ENCODE results near the gene PCBP3. TPM values are rescaled to one million over a fixed set of nuclear protein-coding genes. Genes with fewer than 3 reads are reported as not detected.

Gene PCBP3
- polyA plus RNA-seq, 1 donor (not counting 4 experiments of a cell fraction or from before 2014, with no cell fraction given): 0.25 TPM

GRCh38 chr21:45880097-45881068 lies 236.9 kb downstream of the PCBP3 start:
- peaks cover 28% of the 10 kb centered on the region for H3K4me1 ChIP-seq (ENCODE audit: control insufficient read depth, extremely low read depth, insufficient read depth, low read length)
- H3K36me3 ChIP-seq (ENCODE audit: control insufficient read depth in 2 of 2, extremely low read depth in 1 of 2, insufficient read depth in 2 of 2, low read length in 2 of 2): no peaks in the 10 kb centered on the region
- dilution Hi-C loops (cut with MboI; ENCODE audit: extremely low pct_ligation_motif_present, low sequenced_read_pairs): no loop called here
- no peak for DNase-seq (ENCODE audit: low read depth, low spot score)
- peak overlapping the region; percentile 71 for H3K9ac ChIP-seq (ENCODE audit: control insufficient read depth, extremely low read depth, insufficient read depth, low read length)
- H3K9me3 ChIP-seq (ENCODE audit: control insufficient read depth, low read depth, low read length): no peaks in the 10 kb centered on the region
- no peaks in the 10 kb centered on the region for H3K79me2 ChIP-seq (ENCODE audit: control insufficient read depth, insufficient read depth, low read length)
- peak overlapping the region in 2 of 3 experiments; percentile 8 to 51 for H3K4me3 ChIP-seq (ENCODE audit: control insufficient read depth in 2 of 3, extremely low read depth in 1 of 3, insufficient read depth in 2 of 3, low read depth in 1 of 3, low read length in 3 of 3)
- peak overlapping the region; percentile 82 for H3K4me2 ChIP-seq (ENCODE audit: control insufficient read depth, extremely low read depth, insufficient read depth, low read depth, low read length)
- H4K20me1 ChIP-seq (ENCODE audit: control insufficient read depth, extremely low read depth, insufficient read depth, low read length): no peaks in the 10 kb centered on the region
- H3K27ac ChIP-seq (ENCODE audit: control insufficient read depth, insufficient read depth, low read length): peak overlapping the region; percentile 72
- TF ChIP-seq, protein P1, sequence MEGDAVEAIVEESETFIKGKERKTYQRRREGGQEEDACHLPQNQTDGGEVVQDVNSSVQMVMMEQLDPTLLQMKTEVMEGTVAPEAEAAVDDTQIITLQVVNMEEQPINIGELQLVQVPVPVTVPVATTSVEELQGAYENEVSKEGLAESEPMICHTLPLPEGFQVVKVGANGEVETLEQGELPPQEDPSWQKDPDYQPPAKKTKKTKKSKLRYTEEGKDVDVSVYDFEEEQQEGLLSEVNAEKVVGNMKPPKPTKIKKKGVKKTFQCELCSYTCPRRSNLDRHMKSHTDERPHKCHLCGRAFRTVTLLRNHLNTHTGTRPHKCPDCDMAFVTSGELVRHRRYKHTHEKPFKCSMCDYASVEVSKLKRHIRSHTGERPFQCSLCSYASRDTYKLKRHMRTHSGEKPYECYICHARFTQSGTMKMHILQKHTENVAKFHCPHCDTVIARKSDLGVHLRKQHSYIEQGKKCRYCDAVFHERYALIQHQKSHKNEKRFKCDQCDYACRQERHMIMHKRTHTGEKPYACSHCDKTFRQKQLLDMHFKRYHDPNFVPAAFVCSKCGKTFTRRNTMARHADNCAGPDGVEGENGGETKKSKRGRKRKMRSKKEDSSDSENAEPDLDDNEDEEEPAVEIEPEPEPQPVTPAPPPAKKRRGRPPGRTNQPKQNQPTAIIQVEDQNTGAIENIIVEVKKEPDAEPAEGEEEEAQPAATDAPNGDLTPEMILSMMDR (optimal IDR thresholded peaks at IDR 0.05 in 1 of 3, IDR thresholded peaks at IDR 0.05 in 1 of 3, conservative IDR thresholded peaks at IDR 0.05 in 1 of 3; ENCODE audit: extremely low read depth in 1 of 3, insufficient read depth in 2 of 3, low read length in 3 of 3): peak in 2 of 3 experiments; percentile 81 to 93
- TF ChIP-seq EZH2 (IDR thresholded peaks at IDR 0.05; ENCODE audit: low read length): no peak
- H3K27me3 ChIP-seq (ENCODE audit: control insufficient read depth, extremely low read depth, insufficient read depth, low read length): no peaks in the 10 kb centered on the region
- peak; percentile 91 for FAIRE-seq
- H2AFZ ChIP-seq (ENCODE audit: control insufficient read depth, low read length): peak overlapping the region; percentile 98
- no peaks in the 10 kb centered on the region for H3K9me1 ChIP-seq (ENCODE audit: control insufficient read depth, extremely low read depth, insufficient read depth, low read length)

- Histone ChIP-seq H3K9me3 (ENCODE audit: control insufficient read depth, low read depth, low read length) (no peaks in the 10 kb centered on the region), H3K4me3 (ENCODE audit: control insufficient read depth in 2 of 3, extremely low read depth in 1 of 3, insufficient read depth in 2 of 3, low read depth in 1 of 3, low read length in 3 of 3) (no peak overlapping the region), H3K79me2 (ENCODE audit: control insufficient read depth, insufficient read depth, low read length) (no peaks in the 10 kb centered on the region), H3K27ac (ENCODE audit: control insufficient read depth, insufficient read depth, low read length) (no peak overlapping the region), H3K9ac (ENCODE audit: control insufficient read depth, extremely low read depth, insufficient read depth, low read length) (no peak overlapping the region), H3K27me3 (ENCODE audit: control insufficient read depth, extremely low read depth, insufficient read depth, low read length) (no peaks in the 10 kb centered on the region), H3K36me3 (ENCODE audit: control insufficient read depth in 2 of 2, extremely low read depth in 1 of 2, insufficient read depth in 2 of 2, low read length in 2 of 2) (no peaks in the 10 kb centered on the region), H3K9me1 (ENCODE audit: control insufficient read depth, extremely low read depth, insufficient read depth, low read length) (no peaks in the 10 kb centered on the region), H3K4me1 (ENCODE audit: control insufficient read depth, extremely low read depth, insufficient read depth, low read length) (peaks cover 25% of the 10 kb centered on the region), H2AFZ (ENCODE audit: control insufficient read depth, low read length) (no peak overlapping the region), H3K4me2 (ENCODE audit: control insufficient read depth, extremely low read depth, insufficient read depth, low read depth, low read length) (no peak overlapping the region), H4K20me1 (ENCODE audit: control insufficient read depth, extremely low read depth, insufficient read depth, low read length) (no peaks in the 10 kb centered on the region)
- no peak for FAIRE-seq
- dilution Hi-C loops (cut with MboI; ENCODE audit: extremely low pct_ligation_motif_present, low sequenced_read_pairs): no loop called here
- no peak for DNase-seq (ENCODE audit: low read depth, low spot score)
- TF ChIP-seq, protein P1 (optimal IDR thresholded peaks at IDR 0.05 in 1 of 3, IDR thresholded peaks at IDR 0.05 in 1 of 3, conservative IDR thresholded peaks at IDR 0.05 in 1 of 3; ENCODE audit: extremely low read depth in 1 of 3, insufficient read depth in 2 of 3, low read length in 3 of 3): no peak
- TF ChIP-seq EZH2 (IDR thresholded peaks at IDR 0.05; ENCODE audit: low read length): no peak
Observed at GRCh38 chr21:45882645-45883044, 239.1 kb downstream of the PCBP3 start.
